CD4-positive, alpha-beta T cell treated with Interleukin-4 for 1 hour (primary cell): ENCODE data around the gene FSD1L.

Experiments used
- DNase-seq, 2 donors: peaks; one replicate each; pipeline ENCODE4 v3.0.0-alpha.2; 2020 to 2022

FSD1L gene

DNA sequence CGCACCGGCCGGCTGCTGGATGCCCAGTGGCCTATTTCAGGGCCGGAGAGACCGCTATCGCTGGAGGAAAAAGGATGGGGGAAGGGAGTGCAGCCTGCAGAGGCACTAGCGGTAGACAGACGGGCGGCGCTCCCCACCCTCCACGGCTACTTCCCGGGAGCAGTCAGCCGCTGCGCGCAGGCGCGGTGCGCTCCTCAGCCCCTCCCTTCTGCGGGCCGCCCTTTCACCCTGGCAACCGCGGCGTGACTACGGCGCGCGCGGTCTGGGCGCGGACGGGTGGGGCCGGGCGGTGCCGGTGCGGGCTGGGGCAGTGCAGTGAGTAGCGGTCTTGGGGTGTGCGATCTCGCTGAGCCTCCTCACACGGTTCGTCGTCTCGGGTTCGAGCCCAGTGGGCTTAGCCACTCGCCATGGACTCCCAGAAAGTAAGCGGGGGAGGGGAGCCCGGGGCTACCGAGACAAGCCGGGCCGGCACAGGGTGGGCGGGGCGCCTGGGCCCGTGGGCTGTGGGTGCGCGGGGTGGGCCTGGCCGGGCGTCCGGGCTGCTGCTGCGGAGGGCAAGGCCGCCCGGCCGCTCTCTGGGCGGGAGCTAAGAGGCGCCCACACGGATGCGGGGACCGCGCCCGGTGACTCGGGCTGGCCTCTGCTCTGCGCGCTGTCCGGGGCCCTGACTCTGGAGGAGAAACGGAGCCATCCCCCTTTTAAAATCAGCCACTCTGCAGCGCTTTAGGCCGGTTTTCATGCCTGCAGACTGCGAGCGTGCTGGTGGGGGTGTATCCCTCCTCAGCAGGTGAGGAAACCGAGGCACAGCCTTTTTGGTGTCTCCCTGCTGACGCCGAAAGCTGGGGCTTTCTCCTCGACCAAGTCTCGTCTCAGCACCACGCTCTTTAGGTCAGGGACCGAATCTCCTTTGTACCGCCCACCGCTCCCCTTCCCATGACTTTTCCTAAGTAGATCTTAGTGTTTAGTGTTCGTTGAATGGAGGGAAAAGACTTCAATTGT is at the start of gene FSD1L:
FSD1L (plus strand) TSS at position 221 of the 999 bp plus-strand sequence; CDS start at position 408, 187 bp downstream.
- DNase-seq = peak; percentile 84 to 89

DNA sequence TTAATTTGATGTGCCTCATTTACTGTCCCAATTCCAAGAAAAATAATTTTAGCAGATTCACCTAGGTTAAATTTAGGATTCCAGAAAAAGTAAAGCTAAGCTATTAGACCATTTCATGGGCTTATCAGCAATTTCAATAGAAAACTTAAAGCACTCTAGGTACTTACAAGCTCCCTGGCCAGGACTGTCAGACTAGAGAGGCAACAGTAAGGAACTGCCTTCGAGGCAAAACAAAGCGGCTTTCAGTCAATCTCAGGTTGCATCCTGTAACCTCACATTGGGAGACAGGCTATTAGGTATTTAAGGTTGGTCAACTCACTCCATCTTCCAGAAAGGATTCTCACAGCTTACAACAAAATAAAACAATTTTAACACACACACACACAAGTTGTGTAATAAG is 48.7 kb upstream of the FSD1L start:
- no peak for DNase-seq

DNA sequence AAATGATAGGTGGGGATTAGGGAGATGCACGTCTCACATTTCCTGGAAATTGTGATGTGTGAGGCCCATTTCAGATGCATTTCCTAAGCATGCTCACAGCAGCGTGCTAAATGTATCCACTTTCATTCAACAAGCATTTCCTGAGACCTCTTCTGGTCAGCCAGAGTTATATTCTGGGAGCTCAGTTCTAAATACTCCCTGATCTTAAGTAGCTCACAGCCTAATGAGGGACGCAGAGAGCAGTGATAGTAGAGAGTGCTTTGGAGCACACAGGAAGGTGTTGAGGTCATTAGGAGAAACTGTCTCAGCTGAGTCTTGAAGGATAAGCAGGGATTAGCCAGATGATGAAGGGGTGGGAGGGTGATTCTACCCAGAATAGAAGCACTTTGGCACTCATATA is 46.2 kb upstream of the FSD1L start:
- DNase-seq = no peak

DNA sequence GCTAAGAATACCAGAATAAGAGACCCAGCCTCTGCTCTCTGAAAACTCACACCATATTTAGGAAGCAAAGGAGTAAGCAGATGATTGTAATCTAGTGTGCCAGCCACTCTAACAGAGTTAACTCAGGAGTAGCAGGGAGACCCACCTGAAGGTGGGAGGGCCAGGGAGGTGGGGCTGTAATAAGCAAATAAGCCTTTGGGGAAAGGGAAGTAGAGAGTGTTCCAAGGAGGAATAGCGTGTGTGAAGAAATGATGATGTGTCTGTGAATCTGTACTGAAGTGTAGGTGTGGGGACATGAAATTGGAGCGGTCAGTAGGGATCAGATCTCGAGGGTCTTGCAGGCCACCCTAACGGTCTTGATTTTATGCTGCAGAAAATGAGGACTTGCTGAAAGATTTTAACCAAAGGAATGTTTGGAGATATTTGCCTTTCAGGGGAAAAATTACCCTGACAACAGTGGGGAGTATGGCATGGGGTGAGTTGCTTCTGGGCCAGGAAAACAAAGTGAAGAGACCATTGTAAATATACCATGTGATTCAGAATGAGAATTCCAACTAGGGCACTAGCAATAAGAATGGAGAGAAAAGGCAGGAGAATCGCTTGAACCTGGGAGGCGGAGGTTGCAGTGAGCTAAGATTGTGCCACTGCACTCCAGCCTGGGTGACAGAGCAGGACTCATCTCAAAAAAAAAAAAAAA is 44.1 kb upstream of the FSD1L start:
- DNase-seq = no peak

DNA sequence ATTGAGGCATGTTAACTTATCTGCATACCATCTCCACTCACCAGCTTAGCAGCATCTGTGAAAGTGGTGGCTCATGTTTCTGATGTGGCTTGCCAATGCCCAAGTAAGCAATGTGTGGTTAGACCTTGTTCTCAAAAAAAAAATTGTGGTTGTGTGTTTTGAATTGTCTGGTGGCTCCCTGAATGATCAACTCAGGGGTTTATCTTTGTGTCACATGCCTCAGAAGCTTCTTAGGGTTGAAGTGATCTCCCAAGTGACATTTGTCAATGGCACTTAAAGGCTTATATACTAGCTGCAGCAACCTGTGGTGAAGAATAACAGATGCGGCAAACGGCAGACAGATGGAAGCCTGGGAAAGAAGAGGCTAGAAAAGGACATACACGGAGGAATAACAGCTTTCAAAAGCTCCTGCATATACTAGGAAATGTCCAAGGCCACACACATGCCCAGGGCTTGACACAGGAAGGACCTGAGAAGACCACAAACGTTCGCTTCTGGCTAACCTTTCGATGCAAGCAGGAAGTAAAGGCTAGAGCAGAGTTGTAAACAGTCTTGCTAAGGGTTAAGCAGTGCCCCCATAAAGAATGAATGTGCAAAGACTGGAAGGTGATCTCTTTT is 42.2 kb upstream of the FSD1L start:
- peak; percentile 66 to 75 for DNase-seq

DNA sequence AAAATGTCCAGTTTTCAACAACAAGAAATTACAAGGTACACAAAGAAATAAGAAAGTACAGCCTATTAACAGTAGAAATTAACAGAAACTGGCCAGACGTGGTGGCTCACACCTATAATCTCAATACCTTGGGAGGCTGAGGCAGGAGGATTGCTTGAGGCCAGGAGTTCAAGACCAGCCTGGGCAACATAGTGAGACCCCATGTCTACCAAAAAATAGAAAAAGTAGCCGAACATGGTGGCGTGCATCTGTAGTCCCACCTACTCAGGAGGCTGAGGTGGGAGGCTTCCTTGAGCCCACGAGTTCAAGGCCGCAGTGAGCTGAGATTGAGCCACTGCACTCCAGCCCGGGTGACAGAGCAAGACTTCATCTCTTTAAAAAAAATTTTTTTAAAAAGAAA is 41.5 kb upstream of the FSD1L start:
- DNase-seq = no peak

DNA sequence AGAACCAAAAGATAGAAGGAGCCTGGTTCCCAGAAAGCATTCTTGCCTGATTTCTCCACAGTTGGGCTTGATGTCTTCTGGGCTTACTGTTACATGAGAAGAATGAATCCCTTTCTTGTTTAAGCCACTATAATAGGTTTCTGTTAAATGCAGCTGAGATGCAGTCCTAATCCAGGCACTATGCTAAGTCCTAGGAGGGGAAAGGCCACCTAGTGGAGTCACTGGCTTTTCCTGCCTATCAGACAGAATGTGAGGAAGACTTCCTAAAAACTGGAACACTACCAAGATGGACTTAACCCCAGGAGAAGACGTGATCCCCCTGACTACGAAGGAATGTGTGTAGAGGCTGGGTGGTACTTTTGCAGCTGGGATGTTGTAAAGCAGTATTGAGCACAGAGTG is 34.3 kb upstream of the FSD1L start:
- no peak for DNase-seq

DNA sequence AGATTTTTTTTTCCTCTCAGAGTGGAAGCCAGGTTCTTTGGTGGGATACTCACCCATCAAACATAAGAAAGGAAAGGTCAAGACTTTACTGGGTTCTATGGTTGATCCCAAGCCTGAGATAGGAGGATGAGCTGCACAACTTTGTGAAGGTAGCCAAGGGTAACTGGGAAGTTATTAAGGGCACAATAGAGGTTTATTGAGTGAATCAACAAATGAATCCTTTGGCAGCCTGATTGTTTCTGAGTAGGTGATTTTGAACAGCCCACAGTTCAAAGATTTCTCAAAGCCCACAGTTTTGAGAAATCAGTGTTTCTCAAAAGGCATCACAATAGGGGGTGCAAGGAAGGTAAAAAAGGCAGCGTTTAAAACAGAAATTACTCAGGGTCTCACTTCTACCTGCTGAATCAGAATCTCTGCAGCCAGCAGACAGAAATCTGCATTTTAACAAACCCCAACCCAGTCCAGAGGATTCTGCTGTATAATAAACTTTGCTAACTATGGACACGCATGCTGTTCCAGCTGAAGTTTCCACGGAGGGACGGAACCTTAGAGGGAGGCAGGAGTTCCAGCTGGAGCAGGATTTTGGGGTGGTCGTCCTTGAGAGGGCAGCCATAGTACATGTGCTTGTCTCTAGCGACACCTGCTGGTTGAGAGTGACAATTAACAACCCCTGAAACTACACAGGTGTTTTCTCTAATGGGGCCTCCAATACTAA is 32.7 kb upstream of the FSD1L start:
- peak; percentile 62 to 67 for DNase-seq

DNA sequence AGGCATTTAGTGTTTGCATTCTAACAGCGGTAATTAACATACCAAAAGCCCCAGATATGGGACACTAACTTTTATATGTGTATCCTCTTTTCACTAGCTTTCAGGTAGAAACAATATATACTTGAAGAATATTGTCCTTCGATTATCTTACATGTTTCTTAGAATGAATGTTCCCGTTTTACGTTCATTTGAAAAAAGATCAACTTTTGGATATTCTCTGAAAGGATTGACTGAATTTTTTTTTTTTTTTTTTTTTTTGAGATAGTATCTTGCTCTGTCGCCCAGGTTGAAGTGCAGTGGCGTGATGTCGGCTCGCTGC is 32.2 kb upstream of the FSD1L start:
- DNase-seq = no peak

DNA sequence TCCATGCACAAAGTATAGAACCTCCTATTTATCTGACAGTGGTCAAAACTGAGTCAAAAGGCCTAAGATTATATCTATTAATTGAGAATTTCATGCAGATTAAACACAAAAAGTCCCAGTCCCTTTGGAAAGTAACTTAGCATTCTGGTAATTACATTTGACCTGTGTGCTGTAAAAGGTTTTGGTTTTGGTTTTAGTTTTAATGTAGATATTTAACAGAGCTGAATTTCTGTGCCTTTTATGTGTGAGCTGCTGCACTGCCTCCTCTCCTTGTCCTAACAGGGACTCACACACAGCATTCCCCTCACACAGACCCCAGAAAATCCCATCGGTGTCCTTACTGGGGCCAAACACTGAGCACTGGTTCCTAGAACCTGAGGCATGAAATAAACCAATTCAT is 31.0 kb upstream of the FSD1L start:
- no peak for DNase-seq

DNA sequence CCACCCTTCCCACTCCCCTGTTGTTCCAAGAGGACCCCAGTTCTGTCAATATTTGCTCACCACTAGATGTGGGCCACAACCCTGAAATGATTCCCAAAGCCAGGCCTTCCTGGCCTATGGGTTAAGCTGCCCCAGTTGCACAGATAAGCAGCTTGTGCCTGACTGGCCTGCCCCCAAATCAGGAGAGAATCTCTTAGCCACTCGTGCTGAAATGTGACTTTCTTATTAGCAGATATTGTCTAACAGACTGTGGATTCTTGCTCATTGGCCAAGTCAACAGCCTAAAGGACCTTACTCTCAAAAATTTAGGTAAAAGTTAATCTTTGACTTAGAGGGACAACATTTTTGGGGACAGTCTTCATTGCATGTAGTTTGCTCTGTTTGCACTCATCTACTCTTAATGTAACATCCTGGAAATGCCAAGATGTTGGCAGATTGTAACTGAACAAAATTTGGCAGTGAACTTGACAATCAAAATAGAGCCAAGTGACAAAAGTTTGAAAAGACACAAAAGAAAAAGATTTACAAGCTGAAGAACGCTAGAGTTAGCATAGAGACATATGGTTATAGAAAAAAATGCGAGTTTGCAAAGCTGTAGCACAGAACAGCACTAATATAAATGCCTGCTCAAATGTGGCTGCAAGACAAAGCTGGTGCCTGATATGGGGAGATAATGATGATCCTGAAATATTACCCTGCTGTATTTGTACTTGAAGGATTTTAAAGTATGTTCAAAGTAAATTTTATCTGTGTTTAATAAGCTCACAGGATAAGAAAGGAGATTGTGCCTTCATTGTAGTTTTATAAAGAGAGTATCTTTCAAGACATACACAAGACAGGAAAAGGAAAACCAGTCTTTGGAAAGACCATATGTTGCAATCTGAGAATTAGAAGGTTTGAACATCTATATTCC is 29.0 kb upstream of the FSD1L start:
- no peak for DNase-seq

DNA sequence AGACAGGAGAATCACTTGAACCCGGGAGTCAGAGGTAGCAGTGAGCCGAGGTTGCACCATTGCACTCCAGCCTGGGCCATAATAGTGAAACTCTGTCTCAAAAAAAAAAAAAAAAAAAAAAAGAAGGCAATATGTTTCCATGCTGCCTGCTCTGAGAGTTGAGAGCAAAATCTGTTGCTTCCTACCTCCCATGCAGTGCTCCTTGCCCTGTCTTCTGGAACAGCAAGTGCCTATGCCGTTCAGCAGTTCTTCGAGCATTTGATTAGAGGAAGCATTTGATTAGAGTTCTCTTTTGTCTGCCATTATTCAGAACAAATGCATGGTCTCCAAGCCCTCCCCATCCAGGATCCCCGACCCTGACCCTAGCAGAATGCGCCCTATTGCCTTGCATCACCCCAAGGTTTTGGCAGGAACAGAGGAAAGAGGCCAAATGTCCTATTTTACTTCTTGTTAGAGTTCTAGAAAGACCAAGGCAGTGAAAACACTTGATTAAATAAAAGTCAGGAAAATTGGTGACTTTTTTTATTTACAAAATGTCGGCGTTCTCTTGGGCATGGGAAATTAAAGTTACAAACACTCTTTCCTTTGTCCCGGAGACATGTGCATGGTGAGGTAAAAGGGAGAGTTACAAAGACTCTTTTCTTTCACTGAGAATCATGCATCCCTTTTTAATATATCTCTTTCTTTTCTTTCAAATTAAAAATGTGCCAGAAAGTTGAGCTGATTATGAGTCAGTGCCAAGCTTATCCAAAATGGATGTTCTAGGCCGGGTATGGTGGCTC is 27.8 kb upstream of the FSD1L start:
- no peak for DNase-seq

DNA sequence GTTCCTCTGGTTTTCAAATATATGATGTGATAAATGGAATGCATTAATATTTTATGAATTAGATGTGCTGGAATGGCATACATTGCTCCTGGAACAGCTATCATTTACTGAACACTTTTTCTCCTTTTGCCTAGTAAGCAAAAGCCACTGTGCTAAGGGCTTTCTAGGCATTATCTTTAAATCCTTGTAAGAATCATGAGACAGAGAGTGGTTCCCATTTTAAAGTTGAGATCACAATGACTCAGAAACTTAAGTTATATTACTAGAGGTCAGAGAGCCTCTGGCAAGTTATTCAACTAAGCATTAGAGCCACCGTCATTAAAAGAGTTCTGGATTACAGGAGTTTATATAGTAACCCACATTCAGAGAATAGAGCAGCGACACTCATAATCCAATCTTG is 26.7 kb upstream of the FSD1L start:
- no peak for DNase-seq

DNA sequence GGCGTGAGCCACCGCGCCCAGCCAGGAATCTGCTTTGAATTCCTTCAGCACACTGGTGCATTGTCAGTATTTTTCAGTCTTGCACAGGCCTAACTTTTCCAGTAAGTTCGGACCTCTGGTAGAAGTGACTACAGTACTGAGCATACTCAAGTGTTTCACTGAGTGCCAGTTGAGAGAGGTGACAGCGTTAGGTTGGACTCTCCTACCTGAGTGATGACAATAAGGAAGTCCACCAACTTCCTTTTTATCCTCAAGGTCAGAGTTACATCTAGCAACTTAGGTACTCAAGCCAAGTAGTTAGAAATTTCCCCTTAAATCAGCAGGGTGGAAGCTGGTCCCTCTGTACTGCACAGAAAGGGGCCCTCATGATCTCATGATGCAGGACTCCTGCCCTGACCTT is 26.0 kb upstream of the FSD1L start:
- DNase-seq = no peak

DNA sequence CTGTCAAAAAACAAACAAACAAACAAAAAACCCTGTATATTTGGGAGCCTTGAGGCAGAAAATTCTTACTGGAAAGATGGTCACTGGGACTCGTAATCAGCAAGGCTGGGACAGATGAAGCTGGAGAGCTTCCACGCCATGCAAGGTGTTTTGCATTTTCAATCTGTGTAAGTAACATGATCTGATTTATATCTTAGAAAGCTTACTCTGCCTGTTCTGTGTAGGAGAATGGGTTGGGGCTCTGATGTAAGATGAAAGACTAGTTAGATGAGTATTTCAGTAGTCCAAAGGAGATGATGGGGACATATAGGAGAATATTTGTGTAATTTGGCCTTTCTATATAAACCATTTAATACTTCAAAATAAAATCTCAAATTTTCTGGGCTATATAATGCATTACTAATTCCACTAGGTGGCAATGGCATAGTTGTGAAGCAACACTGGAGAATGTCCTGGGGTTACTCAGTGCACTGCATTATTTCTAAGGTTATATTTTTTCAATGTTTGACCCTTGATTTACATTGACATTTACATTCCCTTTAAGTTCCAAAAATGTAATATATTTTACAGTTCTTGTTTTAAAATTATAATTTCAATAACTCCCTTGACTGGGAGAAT is 21.9 kb upstream of the FSD1L start:
- DNase-seq = peak in 1 of 2 donors; percentile 11

DNA sequence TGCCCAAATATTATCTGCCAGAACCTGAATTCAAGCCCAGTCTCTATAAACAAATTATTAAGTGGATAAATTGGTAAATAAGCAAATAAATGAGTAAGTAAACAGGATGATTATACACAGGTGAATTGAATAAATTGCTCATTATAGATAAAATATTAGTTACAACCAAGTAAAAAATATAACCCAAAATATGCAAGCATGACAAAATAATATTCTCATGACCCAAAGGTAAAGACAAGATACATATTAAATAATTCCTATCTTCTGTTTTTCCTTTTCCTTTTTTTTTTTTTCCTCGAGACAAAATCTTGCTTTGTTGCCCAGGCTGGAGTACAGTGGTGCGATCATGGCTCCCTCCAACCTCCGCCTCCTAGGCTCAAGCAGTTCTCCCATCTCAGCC is 21.2 kb upstream of the FSD1L start:
- DNase-seq = no peak

DNA sequence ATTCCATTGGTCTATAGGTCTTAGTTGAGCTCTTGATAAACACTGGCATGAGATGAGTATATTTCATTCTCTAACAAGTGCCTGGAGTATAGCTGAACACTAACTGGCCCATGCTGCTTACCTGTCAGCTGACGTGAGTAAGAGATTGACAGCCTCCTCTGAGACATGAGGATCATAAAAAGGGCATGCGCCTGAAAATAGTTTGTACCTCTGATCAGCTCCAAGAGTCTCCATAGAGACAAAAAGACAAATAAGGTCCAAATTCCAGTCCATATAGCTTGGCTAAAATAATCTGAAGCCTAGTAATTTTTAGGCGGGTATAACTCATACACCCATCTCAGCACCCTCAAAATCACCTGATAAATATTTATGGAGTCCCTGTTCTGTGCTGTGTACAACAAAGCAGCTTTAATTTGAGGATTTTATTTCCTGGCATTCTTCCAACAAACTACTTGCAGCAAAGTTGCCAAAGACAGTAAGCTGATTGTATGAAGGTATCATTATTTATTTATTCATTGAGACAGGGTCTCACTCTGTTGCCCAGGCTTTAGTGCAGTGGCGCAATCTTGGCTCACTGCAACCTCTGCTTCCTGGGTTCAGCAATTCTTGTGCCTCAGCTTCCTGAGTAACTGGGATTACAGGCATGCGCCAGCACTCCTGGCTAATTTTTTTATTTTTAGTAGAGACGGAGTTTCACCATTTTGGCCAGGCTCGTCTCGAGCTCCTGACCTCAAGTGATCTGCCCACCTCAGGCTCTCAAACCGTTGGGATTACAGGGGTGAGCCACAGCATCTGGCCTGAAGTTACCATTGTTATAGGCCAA is 16.2 kb upstream of the FSD1L start:
- no peak for DNase-seq

DNA sequence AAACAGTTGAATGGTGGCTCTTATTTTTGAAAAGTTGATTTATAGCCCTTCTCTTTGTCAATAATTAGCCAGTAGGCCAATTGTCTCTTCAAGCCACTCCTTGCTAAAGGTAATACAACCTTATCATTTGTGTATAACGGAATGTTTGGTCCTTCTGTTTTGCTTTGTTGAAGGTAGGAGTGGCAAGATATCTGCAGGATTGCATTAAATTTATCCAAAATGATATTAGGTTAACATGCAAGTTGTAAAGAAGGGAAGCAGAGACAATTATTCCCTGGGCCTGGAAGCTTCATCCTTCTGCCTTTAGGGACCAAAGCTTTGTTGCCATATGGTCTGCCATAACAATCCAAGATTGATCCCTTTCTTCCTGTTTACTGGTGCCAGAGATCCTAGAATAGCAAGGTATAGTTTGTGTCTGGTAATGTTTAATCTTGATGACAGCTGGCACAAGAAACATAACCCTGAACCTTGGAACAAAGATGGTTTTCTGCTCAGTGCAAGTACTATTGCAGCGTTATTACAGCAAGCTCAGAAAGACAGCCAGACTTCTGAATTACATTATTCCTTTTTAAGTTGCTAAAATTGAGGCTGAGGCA is 15.5 kb upstream of the FSD1L start:
- no peak for DNase-seq

DNA sequence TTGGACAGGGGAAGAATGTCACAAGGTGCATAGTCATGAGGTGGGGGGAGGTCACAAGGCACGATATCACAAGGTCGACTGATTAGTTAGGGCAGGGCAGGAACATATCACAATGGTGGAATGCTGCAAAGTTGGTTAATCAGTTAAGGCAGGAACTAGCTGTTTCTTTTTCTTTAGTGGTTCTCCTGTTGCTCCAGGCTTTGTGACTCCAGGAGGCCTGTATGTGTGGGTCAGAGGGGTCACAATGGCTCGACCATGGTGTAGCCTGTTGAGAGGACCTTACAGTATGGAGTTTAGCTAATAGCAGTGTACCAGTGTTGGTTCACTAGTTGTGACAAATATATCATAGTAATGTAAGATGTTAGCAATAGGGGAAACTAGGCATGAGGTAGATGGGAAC is 12.4 kb upstream of the FSD1L start:
- no peak for DNase-seq
